DOHH2 (cell line): ENCODE measurements around the gene BPIFB1.

Experiments
- H3F3A ChIP-seq: fragments of 200-600 bp; sonication (generic), shearing (Covaris generic); 2 replicates; pipeline ENCODE4 v1.6.0; 2016; ENCODE audit warnings: antibody characterized with exemption, mild to moderate bottlenecking; ENCODE audit not compliant: control insufficient read depth, insufficient read depth
- H3K27ac ChIP-seq: fragments of 200-600 bp; sonication (generic); 2 replicates; pipeline ENCODE4 v1.5.1; 2014; ENCODE audit warnings: low read depth, mild to moderate bottlenecking, low read length, moderate library complexity
- H3K27me3 ChIP-seq: fragments of 200-600 bp; sonication (generic); 2 replicates; pipeline ENCODE4 v1.6.1; 2014; ENCODE audit warnings: mild to moderate bottlenecking, low read length, mixed read lengths; ENCODE audit not compliant: control insufficient read depth
- H3K36me3 ChIP-seq: fragments of 200-600 bp; sonication (generic); 2 replicates; pipeline ENCODE4 v1.6.1; 2014; ENCODE audit warnings: mild to moderate bottlenecking, low read length, moderate library complexity, mixed read lengths; ENCODE audit not compliant: control insufficient read depth
- H3K4me1 ChIP-seq: fragments of 200-600 bp; sonication (generic); 2 replicates; pipeline ENCODE4 v1.6.1; 2014; ENCODE audit warnings: mild to moderate bottlenecking, low read length, mixed read lengths; ENCODE audit not compliant: control insufficient read depth
- H3K4me2 ChIP-seq: fragments of 200-600 bp; sonication (generic); 2 replicates; pipeline ENCODE4 v1.6.0; 2014; ENCODE audit warnings: mild to moderate bottlenecking, low read length, moderate library complexity
- H3K4me3 ChIP-seq: fragments of 200-600 bp; sonication (generic); 2 replicates; pipeline ENCODE4 v1.5.1; 2014; ENCODE audit warnings: mild to moderate bottlenecking, low read length, mixed read lengths
- H3K79me2 ChIP-seq: fragments of 200-600 bp; sonication (generic); 2 replicates; pipeline ENCODE4 v1.6.1; 2014; ENCODE audit warnings: mild to moderate bottlenecking, low read length, mixed read lengths; ENCODE audit not compliant: control insufficient read depth
- H3K9me2 ChIP-seq: fragments of 200-600 bp; sonication (generic); replicated peaks from 2 replicates; pipeline ENCODE4 v1.6.1; 2014; ENCODE audit warnings: mild to moderate bottlenecking, low read length, mixed read lengths; ENCODE audit not compliant: control insufficient read depth
- H3K9me3 ChIP-seq: fragments of 200-600 bp; sonication (generic); 2 replicates; pipeline ENCODE4 v1.6.1; 2014; ENCODE audit warnings: antibody characterized with exemption, low read length, mixed read lengths; ENCODE audit not compliant: control insufficient read depth, insufficient read depth
- H4K20me1 ChIP-seq: fragments of 200-600 bp; sonication (generic); 2 replicates; pipeline ENCODE4 v1.6.0; 2014; ENCODE audit warnings: low read depth, mild to moderate bottlenecking, antibody characterized with exemption, low read length, moderate library complexity; ENCODE audit not compliant: control insufficient read depth, insufficient read depth
- EZH2phosphoT487 ChIP-seq: fragments of 200-600 bp; sonication (generic); IDR thresholded peaks from 2 replicates; pipeline ENCODE4 v1.6.1; 2017; ENCODE audit warnings: borderline replicate concordance, mild to moderate bottlenecking, antibody characterized with exemption, low read length, moderate library complexity, mixed read lengths
- TF ChIP-seq, protein P1 (sequence below): fragments of 200-600 bp; sonication (generic); IDR thresholded peaks from one replicate; pipeline ENCODE4 v1.5.1; 2014; ENCODE audit warnings: antibody characterized with exemption, mild to moderate bottlenecking, low read depth, low read length; ENCODE audit not compliant: poor library complexity, severe bottlenecking

Gene BPIFB1

DNA sequence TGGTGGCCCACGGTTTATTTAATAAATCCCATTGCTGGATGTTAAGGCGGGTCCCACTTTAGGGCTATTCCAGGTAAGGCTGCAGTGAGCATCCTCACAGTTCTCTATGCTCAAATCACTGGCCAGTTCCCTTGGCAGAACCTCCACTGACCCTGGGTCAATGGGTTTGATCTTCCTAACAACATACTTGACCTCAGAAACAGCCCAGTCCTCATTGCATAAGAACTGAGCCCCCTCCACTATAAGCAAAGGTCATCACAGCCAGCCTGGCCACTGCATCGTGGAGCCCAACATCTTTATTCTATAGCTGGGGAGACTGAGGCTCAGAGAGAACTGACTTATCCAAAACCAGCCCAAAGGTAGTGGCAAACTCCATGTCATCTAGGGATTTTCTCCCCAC is 4.3 kb upstream of the BPIFB1 start:
- Histone ChIP-seq H3K27me3 (peaks cover 17% of the 10 kb centered on the region), H3K27ac (no peak overlapping the region), H3K79me2 (no peaks in the 10 kb centered on the region), H4K20me1 (no peaks in the 10 kb centered on the region), H3K4me2 (no peak overlapping the region), H3F3A (no peaks in the 10 kb centered on the region), H3K4me1 (no peaks in the 10 kb centered on the region), H3K4me3 (no peak overlapping the region), H3K9me3 (no peaks in the 10 kb centered on the region), H3K9me2 (no peaks in the 10 kb centered on the region), H3K36me3 (no peaks in the 10 kb centered on the region)
- no peak for TF ChIP-seq EZH2phosphoT487
- TF ChIP-seq, protein P1, sequence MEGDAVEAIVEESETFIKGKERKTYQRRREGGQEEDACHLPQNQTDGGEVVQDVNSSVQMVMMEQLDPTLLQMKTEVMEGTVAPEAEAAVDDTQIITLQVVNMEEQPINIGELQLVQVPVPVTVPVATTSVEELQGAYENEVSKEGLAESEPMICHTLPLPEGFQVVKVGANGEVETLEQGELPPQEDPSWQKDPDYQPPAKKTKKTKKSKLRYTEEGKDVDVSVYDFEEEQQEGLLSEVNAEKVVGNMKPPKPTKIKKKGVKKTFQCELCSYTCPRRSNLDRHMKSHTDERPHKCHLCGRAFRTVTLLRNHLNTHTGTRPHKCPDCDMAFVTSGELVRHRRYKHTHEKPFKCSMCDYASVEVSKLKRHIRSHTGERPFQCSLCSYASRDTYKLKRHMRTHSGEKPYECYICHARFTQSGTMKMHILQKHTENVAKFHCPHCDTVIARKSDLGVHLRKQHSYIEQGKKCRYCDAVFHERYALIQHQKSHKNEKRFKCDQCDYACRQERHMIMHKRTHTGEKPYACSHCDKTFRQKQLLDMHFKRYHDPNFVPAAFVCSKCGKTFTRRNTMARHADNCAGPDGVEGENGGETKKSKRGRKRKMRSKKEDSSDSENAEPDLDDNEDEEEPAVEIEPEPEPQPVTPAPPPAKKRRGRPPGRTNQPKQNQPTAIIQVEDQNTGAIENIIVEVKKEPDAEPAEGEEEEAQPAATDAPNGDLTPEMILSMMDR = no peak

DNA sequence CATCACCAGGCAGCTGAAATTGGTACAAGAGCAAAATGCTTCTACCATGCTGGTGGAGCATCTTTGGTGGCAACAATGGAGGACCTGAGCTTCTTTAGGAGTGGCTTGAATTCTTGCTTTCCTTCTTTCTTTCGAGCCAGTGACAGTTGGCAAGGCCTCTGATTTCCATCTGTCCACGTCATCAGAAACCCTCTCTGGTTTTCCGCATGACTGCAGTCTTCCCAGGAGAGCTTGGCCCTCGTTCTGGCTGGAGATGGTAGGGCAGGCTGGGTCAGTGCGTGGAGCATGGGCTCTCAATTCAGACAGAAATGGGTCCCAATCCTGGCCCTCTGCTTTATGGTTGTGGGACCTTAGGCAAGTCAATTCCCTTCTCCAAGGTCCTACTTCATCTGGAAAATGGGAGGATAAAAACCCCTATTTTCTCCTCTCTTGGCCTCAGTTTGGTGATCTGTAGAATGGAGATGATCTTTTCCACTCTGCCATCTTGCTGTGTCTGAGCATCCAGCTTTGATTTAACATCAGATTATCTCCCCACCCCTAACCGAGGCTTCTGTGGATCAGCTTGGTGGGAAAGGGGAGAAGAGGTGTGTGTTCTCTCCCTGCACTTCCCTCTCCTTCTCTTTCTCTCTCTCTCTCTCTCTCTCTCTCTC is 3.6 kb upstream of the BPIFB1 start:
- H4K20me1 ChIP-seq = no peaks in the 10 kb centered on the region
- no peaks in the 10 kb centered on the region for H3K79me2 ChIP-seq
- no peak overlapping the region for H3K4me3 ChIP-seq
- no peaks in the 10 kb centered on the region for H3F3A ChIP-seq
- no peak overlapping the region for H3K4me2 ChIP-seq
- H3K27ac ChIP-seq = no peak overlapping the region
- H3K27me3 ChIP-seq = peaks cover 17% of the 10 kb centered on the region
- H3K4me1 ChIP-seq = no peaks in the 10 kb centered on the region
- H3K9me3 ChIP-seq = no peaks in the 10 kb centered on the region
- no peaks in the 10 kb centered on the region for H3K36me3 ChIP-seq
- TF ChIP-seq, protein P1 = no peak
- TF ChIP-seq EZH2phosphoT487 = no peak
- no peaks in the 10 kb centered on the region for H3K9me2 ChIP-seq

DNA sequence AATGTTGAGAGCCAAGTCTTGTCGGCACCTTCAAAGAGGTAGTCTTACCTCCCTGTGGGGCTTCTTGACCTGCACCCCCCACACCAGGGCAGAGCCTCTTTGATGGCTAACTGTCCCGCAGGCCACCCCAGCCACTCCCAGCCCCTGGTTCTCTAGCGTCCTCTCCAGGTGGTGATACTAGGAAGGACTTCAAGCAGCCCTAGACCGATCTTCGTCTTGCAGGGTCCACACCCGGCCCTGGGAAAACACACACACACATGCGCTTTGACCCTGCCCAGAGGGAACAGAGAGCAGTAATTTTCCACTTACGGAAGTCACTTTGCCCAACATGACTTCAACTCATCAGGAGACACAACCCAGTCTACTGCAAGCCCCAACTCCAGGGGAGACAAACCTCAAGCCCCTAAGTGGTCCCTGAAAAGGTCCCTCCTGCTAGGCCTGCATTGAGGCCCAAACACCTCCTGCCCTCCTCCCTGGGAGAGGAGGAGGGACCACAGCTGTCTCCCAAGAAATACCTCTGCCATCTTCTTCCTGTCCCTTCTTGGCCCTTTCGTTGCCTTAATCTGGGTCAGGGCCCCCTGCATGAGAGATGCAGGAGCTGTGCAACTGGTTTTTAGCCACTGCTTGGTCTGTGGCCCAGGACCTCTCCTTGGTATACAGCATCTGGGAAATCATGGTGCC is 2.9 kb upstream of the BPIFB1 start:
- Histone ChIP-seq H3K4me1 (no peaks in the 10 kb centered on the region), H3K79me2 (no peaks in the 10 kb centered on the region), H3F3A (no peaks in the 10 kb centered on the region), H4K20me1 (no peaks in the 10 kb centered on the region), H3K27ac (no peak overlapping the region), H3K36me3 (no peaks in the 10 kb centered on the region), H3K27me3 (peaks cover 17% of the 10 kb centered on the region), H3K9me2 (no peaks in the 10 kb centered on the region), H3K4me2 (no peak overlapping the region), H3K4me3 (no peak overlapping the region), H3K9me3 (no peaks in the 10 kb centered on the region)
- TF ChIP-seq EZH2phosphoT487 = no peak
- TF ChIP-seq, protein P1 = no peak
